Measurements from ENCODE around the gene CDH4.
"Not testable (repeated sequence)": the region's sequence is repeated elsewhere in the genome, so short reads cannot be mapped to it uniquely, and the experiment has no call there.

- not testable (repeated sequence) for TF ChIP-seq CTCF (IDR thresholded peaks at IDR 0.05); EZH2 (IDR thresholded peaks at IDR 0.05; ENCODE audit: borderline replicate concordance, insufficient read depth, low read depth, low read length, poor library complexity, severe bottlenecking)
Observed at GRCh38 chr20:61981691-61982090, 729.6 kb downstream of the CDH4 start.

All from B cell (primary cell).